Measurements from ENCODE around the gene GTF2A1.

The GTF2A1 gene

GRCh38 chr14:81141426-81141825 is 79.3 kb downstream of the GTF2A1 start:
- no peak for DNase-seq (ENCODE audit: low read depth in 2 of 2, low spot score in 1 of 2)

GRCh38 chr14:81138429-81138828 is 82.3 kb downstream of the GTF2A1 start:
- no peak for DNase-seq (ENCODE audit: low read depth in 2 of 2, low spot score in 1 of 2)

GRCh38 chr14:81137316-81137715 is 83.4 kb downstream of the GTF2A1 start:
- DNase-seq (ENCODE audit: low read depth in 2 of 2, low spot score in 1 of 2) = no peak

- DNase-seq (ENCODE audit: low read depth in 2 of 2, low spot score in 1 of 2) = no peak
Measured at GRCh38 chr14:81133400-81133799, 87.4 kb downstream of the GTF2A1 start.

- no peak for DNase-seq (ENCODE audit: low read depth in 2 of 2, low spot score in 1 of 2)
Measured at GRCh38 chr14:81132468-81132867, 88.3 kb downstream of the GTF2A1 start.

- no peak for DNase-seq (ENCODE audit: low read depth in 2 of 2, low spot score in 1 of 2)
Measured at GRCh38 chr14:81129242-81129641, 91.5 kb downstream of the GTF2A1 start.

GRCh38 chr14:81127785-81128184 is 93.0 kb downstream of the GTF2A1 start:
- DNase-seq (ENCODE audit: low read depth in 2 of 2, low spot score in 1 of 2) = no peak

GRCh38 chr14:81125536-81125935 is 95.2 kb downstream of the GTF2A1 start:
- DNase-seq (ENCODE audit: low read depth in 2 of 2, low spot score in 1 of 2) = no peak

All from stimulated activated CD8-positive, alpha-beta memory T cell treated with anti-CD3 and anti-CD28 coated beads, Interleukin-4, amount 100 ng/mL, for 4 hours (primary cell).